Sigmoid colon (tissue), 7 donors: ENCODE measurements around the gene RETREG1. TPM values are rescaled to one million over a fixed set of nuclear protein-coding genes. Genes with fewer than 3 reads are reported as not detected.
"Not testable (repeated sequence)": the region's sequence is repeated elsewhere in the genome, so short reads cannot be mapped to it uniquely, and the experiment has no call there.

ENCODE experiments used
- DNase-seq: peaks from one replicate; pipeline ENCODE4 v3.0.0-alpha.2; 2019
- H3K27ac ChIP-seq, 4 donors: fragments of 200-600 bp; sonication (generic); one replicate each; pipeline ENCODE4 v1.5.1; 2016 to 2019; ENCODE audit warnings: mild to moderate bottlenecking in 1 of 4
- H3K27me3 ChIP-seq, 3 donors: fragments of 200-600 bp; sonication (generic); one replicate each; pipeline ENCODE4 v1.5.1; 2019; ENCODE audit warnings: mild to moderate bottlenecking in 1 of 3
- H3K36me3 ChIP-seq, 4 donors: fragments of 200-600 bp; sonication (generic); one replicate each; pipeline ENCODE4 v1.5.1; 2016 to 2019
- H3K4me1 ChIP-seq, 4 donors: fragments of 200-600 bp; sonication (generic); one replicate each; pipeline ENCODE4 v1.5.1; 2017 to 2019
- H3K4me3 ChIP-seq, 4 donors: fragments of 200-600 bp; sonication (generic); one replicate each; pipeline ENCODE4 v1.5.1; 2017 to 2019; ENCODE audit warnings: mild to moderate bottlenecking in 2 of 4, moderate library complexity in 1 of 4
- H3K9me3 ChIP-seq, 4 donors: fragments of 200-600 bp in 3 of 4; sonication (generic) in 3 of 4; one replicate each; pipeline versions ENCODE4 v1.5.1 to v1.6.1; 2013 to 2019
- EP300 ChIP-seq, 4 donors: sonication (generic); formaldehyde crosslinking; IDR thresholded peaks; one replicate each; pipeline ENCODE4 v1.6.1; 2017; ENCODE audit warnings: antibody characterized with exemption in 4 of 4
- POLR2A ChIP-seq, 2 donors: fragments of 450-650 bp; IDR thresholded peaks; one replicate each; pipeline ENCODE4 v1.6.1; 2016; ENCODE audit warnings: antibody characterized with exemption in 2 of 2, mild to moderate bottlenecking in 2 of 2, moderate library complexity in 2 of 2
- POLR2AphosphoS5 ChIP-seq, 4 donors: sonication (generic); formaldehyde crosslinking; IDR thresholded peaks; one replicate each; pipeline ENCODE4 v1.6.1; 2017; ENCODE audit warnings: antibody characterized with exemption in 4 of 4
- WGBS, 2 donors: extraction: QIAGEN DNeasy Blood & Tissue Kit; methylation state at CpG; one replicate each; pipeline ENCODE4 v1.1.7; 2013; 5-methylcytosine and 5-hydroxymethylcytosine counted together
- intact Hi-C: fragments of 100-400 bp; cut with DNase I; formaldehyde crosslinking; loops from one replicate; pipeline ENCODE4 v1.15.1; 2023
- polyA plus RNA-seq, 3 donors: library from polyadenylated mRNA; stranded (reverse); fragments of 200-250 nt; gene quantifications; one replicate each; pipeline ENCODE4 v1.2.3, GENCODE V29; 2013
- total RNA-seq, 4 donors: library from RNA; depleted of rRNA; stranded (reverse); fragments of >200 nt; gene quantifications; one replicate each; pipeline ENCODE4 v1.1.0, GENCODE V29; 2016
- TF ChIP-seq, protein P1 (sequence below), 4 experiments: fragments of 450-650 bp in 3 of 4; fragments of 200-600 bp in 1 of 4; IDR thresholded peaks; one replicate each; pipeline ENCODE4 v1.5.1; 2016 to 2019; ENCODE audit warnings: antibody characterized with exemption in 4 of 4, mild to moderate bottlenecking in 3 of 4, moderate library complexity in 2 of 4
- donor health status: healthy with polysubstance abuse.
- donor health status: Bipolar disorder and iron deficiency.
- donor health status: healthy.

Gene RETREG1
- total and polyA plus RNA-seq, 7 donors, result 10.8 to 21.2 (median 14.6) TPM

DNA sequence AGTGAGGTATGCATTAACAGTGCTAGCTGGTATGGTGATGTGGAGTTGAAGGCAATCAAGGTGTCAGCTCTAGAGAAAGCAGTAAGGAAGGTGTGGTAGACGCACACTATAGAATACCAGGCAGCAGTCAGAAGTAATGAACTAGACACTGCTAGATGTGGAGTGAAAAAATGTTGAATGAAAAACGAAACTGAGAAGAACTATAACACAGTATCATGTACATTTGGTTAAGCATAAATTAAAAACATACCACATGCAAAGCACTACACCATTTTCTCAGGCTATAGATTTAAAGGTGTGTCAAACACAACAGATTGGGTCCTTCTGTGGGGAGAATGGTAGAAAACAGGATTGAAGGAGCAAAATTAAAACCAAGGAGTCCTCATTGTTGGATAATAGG lies 166.6 kb downstream of the RETREG1 start:
- H3K27ac ChIP-seq, result no peak overlapping the region
- intact Hi-C loops, result loop anchor here (10.0 kb wide), 1 partner anchor 1345 kb away; no protein-coding TSS in a partner anchor
- no peaks in the 10 kb centered on the region for H3K9me3 ChIP-seq
- no peaks in the 10 kb centered on the region for H3K27me3 ChIP-seq
- 83 to 96% methylated on average over 2 of the region's 2 CpGs for WGBS, 2 donors
- no peak overlapping the region for H3K4me3 ChIP-seq
- TF ChIP-seq, protein P1, sequence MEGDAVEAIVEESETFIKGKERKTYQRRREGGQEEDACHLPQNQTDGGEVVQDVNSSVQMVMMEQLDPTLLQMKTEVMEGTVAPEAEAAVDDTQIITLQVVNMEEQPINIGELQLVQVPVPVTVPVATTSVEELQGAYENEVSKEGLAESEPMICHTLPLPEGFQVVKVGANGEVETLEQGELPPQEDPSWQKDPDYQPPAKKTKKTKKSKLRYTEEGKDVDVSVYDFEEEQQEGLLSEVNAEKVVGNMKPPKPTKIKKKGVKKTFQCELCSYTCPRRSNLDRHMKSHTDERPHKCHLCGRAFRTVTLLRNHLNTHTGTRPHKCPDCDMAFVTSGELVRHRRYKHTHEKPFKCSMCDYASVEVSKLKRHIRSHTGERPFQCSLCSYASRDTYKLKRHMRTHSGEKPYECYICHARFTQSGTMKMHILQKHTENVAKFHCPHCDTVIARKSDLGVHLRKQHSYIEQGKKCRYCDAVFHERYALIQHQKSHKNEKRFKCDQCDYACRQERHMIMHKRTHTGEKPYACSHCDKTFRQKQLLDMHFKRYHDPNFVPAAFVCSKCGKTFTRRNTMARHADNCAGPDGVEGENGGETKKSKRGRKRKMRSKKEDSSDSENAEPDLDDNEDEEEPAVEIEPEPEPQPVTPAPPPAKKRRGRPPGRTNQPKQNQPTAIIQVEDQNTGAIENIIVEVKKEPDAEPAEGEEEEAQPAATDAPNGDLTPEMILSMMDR (IDR thresholded peaks at IDR 0.05), result no peak
- TF ChIP-seq POLR2A (IDR thresholded peaks at IDR 0.05) (no peak), EP300 (IDR thresholded peaks at IDR 0.05) (no peak), POLR2AphosphoS5 (IDR thresholded peaks at IDR 0.05) (no peak)
- H3K36me3 ChIP-seq, result peaks cover 4 to 59% (median 39%) of the 10 kb centered on the region in 4 donors
- no peaks in the 10 kb centered on the region for H3K4me1 ChIP-seq
- DNase-seq, result no peak

DNA sequence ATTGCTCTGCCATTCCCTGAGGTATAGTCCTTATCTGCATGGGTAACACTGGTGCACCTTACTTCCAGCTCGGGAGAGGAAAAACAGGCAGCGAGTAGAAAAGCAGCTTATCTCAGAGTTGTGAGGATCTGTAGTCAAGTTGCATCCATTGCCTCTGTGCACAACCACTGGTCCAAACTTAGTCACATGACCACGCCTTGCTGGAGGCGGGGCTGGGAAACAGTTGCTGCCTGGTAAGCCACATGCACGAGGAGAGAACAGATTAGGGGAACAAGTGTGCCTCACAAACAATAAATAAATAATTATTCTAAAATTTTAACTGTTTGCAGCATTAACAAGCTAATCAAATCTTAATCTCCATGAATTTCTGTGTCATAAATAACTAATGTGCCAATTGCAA lies 169.8 kb downstream of the RETREG1 start:
- WGBS, 2 donors, result 91 to 92% methylated on average over 5 of the region's 5 CpGs
- intact Hi-C loops, result no loop called here
- no peaks in the 10 kb centered on the region for H3K4me1 ChIP-seq

DNA sequence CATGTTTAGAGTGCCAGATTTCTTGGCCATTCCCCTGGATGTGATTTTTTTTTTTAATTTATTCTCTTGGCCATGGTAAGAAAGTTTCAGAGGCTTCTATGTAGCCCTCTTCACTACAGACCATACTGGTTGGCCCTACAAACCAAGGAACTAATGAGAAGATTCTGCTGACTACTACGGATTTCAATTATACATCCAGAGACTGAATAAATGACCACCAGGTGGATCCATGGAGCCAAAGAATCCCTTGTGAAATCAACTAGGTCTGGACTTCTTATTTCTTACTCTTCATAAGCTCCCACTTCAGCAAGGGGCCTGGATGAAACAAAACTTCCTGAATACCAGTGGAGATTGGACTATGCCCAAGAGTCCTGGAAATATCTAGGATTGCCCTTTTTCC lies 178.8 kb downstream of the RETREG1 start:
- Histone ChIP-seq H3K27ac (no peak overlapping the region), H3K4me1 (no peaks in the 10 kb centered on the region), H3K36me3 (no peaks in the 10 kb centered on the region), H3K9me3 (no peaks in the 10 kb centered on the region), H3K4me3 (no peak overlapping the region), H3K27me3 (no peaks in the 10 kb centered on the region)
- 72 to 84% methylated on average over 1 of the region's 1 CpG for WGBS, 2 donors
- TF ChIP-seq POLR2AphosphoS5 (IDR thresholded peaks at IDR 0.05) (no peak), EP300 (IDR thresholded peaks at IDR 0.05) (no peak), POLR2A (IDR thresholded peaks at IDR 0.05) (no peak)
- TF ChIP-seq, protein P1 (IDR thresholded peaks at IDR 0.05), result no peak
- intact Hi-C loops, result no loop called here
- DNase-seq, result no peak

More for the DNA sequence above, 169.8 kb downstream of the RETREG1 start:
- no peak for TF ChIP-seq POLR2A (IDR thresholded peaks at IDR 0.05)
- TF ChIP-seq EP300 (IDR thresholded peaks at IDR 0.05), result no peak
- no peak for TF ChIP-seq POLR2AphosphoS5 (IDR thresholded peaks at IDR 0.05)
- TF ChIP-seq, protein P1 (IDR thresholded peaks at IDR 0.05), result no peak
- H3K36me3 ChIP-seq, result peaks cover 4 to 40% (median 33%) of the 10 kb centered on the region in 4 donors
- H3K9me3 ChIP-seq, result no peaks in the 10 kb centered on the region
- no peak for DNase-seq
- H3K27ac ChIP-seq, result no peak overlapping the region
- no peak overlapping the region for H3K4me3 ChIP-seq
- H3K27me3 ChIP-seq, result no peaks in the 10 kb centered on the region

DNA sequence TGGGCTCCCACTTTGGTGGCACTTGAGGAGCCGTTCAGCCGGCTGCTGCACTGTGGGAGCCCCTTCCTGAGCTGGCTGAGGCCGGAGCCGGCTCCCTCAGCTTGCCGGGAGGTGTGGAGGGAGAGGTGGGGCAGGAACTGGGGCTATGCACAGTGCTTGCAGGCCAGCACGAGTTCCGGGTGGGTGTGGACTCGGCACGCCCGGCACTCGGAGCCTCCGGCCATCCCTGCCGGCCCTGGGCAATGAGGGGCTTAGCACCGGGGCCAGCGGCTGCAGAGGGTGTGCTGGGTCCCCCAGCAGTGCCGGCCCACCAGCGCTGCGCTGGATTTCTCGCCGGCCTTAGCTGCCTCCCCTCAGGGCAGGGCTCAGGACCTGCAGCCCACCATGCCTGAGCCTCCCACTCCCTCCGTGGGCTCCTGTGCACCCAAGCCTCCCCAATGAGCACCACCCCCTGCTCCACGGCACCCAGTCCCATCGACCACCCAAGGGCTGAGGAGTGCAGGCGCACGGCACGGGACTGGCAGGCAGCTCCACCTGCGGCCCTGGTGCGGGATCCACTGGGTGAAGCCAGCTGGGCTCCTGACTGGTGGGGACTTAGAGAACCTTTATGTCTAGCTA lies 180.6 kb downstream of the RETREG1 start:
- H3K27ac ChIP-seq, intact Hi-C loops, DNase-seq, H3K4me3 ChIP-seq, H3K9me3 ChIP-seq, H3K27me3 ChIP-seq, H3K36me3 ChIP-seq, H3K4me1 ChIP-seq: not testable (repeated sequence)
- WGBS, 2 donors, result 80 to 89% methylated on average over 28 of the region's 28 CpGs

DNA sequence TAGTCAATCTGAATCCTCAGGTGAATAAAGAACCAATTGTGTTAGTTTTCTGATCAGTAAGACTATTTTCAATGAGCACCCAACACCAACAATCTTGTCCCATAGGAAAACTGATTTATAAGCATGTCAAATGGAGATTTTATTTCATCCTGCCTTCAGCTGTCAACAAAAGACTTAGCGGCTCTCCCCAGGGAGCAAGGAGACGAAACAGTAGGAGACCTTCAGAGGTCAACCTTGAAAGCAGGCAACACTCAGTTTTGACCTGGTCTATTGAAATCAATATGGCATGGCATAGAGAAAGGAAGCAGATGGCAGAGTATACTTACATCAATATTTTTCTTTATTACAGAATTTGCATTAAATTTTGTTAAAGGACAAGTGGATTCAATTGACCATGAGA lies 185.3 kb downstream of the RETREG1 start:
- intact Hi-C loops, result no loop called here
- H3K4me3 ChIP-seq, result no peak overlapping the region
- 82 to 85% methylated on average over 2 of the region's 2 CpGs for WGBS, 2 donors

More for the DNA sequence above, 185.3 kb downstream of the RETREG1 start:
- Histone ChIP-seq H3K4me1 (no peaks in the 10 kb centered on the region), H3K36me3 (no peaks in the 10 kb centered on the region), H3K27ac (no peak overlapping the region), H3K27me3 (no peaks in the 10 kb centered on the region), H3K9me3 (no peaks in the 10 kb centered on the region)
- DNase-seq, result no peak
- TF ChIP-seq POLR2AphosphoS5 (IDR thresholded peaks at IDR 0.05) (no peak), EP300 (IDR thresholded peaks at IDR 0.05) (no peak), POLR2A (IDR thresholded peaks at IDR 0.05) (no peak)
- TF ChIP-seq, protein P1 (IDR thresholded peaks at IDR 0.05), result no peak
